Esophagus (tissue), 2 donors: ENCODE data around the gene MTFR1L. TPM values are rescaled to one million over a fixed set of nuclear protein-coding genes. Genes with fewer than 3 reads are reported as not detected.

Experiments
- H3K27ac ChIP-seq, 2 donors: one replicate each; pipeline ENCODE4 v1.5.1; 2013; ENCODE audit warnings: low read depth in 2 of 2, mild to moderate bottlenecking in 2 of 2, inconsistent platforms in 1 of 2, low read length in 1 of 2, moderate library complexity in 1 of 2
- H3K27me3 ChIP-seq, 2 donors: one replicate each; pipeline ENCODE4 v1.6.1; 2013; ENCODE audit warnings: low read length in 2 of 2, control low read depth in 1 of 2, mild to moderate bottlenecking in 1 of 2; ENCODE audit not compliant: insufficient read depth in 2 of 2, control insufficient read depth in 1 of 2
- H3K36me3 ChIP-seq, 2 donors: one replicate each; pipeline ENCODE4 v1.6.1; 2013; ENCODE audit warnings: low read length in 1 of 2; ENCODE audit not compliant: control insufficient read depth in 2 of 2, insufficient read depth in 2 of 2
- H3K4me1 ChIP-seq, 2 donors: one replicate each; pipeline ENCODE4 v1.6.1; 2013; ENCODE audit warnings: low read length in 1 of 2; ENCODE audit not compliant: control insufficient read depth in 2 of 2, insufficient read depth in 2 of 2
- H3K4me3 ChIP-seq, 2 donors: one replicate each; pipeline ENCODE4 v1.5.1; 2013; ENCODE audit warnings: low read length in 2 of 2, mild to moderate bottlenecking in 2 of 2, low read depth in 1 of 2, moderate library complexity in 1 of 2
- H3K9me3 ChIP-seq, 2 donors: one replicate each; pipeline ENCODE4 v1.6.1; 2013; ENCODE audit warnings: mild to moderate bottlenecking in 2 of 2, low read depth in 1 of 2, low read length in 1 of 2, moderate library complexity in 1 of 2; ENCODE audit not compliant: control insufficient read depth in 2 of 2, insufficient read depth in 1 of 2
- WGBS, 2 donors: extraction: QIAGEN DNeasy Blood & Tissue Kit; methylation state at CpG; one replicate each; pipeline ENCODE4 v1.1.7; 2013; 5-methylcytosine and 5-hydroxymethylcytosine counted together
- polyA plus RNA-seq, 2 donors: library from polyadenylated mRNA; stranded (reverse); fragments of 200-250 nt; gene quantifications; one replicate each; pipeline ENCODE4 v1.2.3, GENCODE V29; 2013
- donor health status: healthy with polysubstance abuse.
- donor health status: Bipolar disorder and iron deficiency.

MTFR1L gene
- polyA plus RNA-seq, 2 donors, result 28.4 to 32.0 TPM

DNA sequence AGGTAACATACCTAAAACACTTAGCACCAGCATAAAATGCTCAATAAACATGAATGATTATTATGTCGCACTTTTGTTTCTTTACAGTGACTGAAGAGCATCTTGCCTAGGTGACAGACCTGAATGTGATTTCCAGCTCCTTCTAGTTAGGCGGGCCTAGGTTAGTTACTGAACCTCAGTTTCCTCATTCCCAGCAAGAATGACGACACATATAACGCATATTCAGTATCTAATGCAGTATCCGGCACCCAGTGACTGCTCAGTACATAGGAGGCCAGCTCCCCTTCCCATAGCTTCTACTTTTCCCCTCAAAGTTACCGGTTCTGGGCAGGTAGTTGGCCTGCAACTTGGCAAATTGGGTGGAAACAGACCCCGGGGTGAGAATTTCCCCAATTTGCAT is 38.7 kb downstream of the MTFR1L start:
- Histone ChIP-seq H3K36me3 (peaks cover 0 to 8% of the 10 kb centered on the region in 2 donors), H3K27me3 (no peaks in the 10 kb centered on the region), H3K4me3 (peak overlapping the region; percentile 49 to 55), H3K4me1 (peaks cover 2 to 15% of the 10 kb centered on the region in 2 donors), H3K9me3 (no peaks in the 10 kb centered on the region), H3K27ac (no peak overlapping the region)
- 44 to 48% methylated on average over 7 of the region's 7 CpGs for WGBS, 2 donors

DNA sequence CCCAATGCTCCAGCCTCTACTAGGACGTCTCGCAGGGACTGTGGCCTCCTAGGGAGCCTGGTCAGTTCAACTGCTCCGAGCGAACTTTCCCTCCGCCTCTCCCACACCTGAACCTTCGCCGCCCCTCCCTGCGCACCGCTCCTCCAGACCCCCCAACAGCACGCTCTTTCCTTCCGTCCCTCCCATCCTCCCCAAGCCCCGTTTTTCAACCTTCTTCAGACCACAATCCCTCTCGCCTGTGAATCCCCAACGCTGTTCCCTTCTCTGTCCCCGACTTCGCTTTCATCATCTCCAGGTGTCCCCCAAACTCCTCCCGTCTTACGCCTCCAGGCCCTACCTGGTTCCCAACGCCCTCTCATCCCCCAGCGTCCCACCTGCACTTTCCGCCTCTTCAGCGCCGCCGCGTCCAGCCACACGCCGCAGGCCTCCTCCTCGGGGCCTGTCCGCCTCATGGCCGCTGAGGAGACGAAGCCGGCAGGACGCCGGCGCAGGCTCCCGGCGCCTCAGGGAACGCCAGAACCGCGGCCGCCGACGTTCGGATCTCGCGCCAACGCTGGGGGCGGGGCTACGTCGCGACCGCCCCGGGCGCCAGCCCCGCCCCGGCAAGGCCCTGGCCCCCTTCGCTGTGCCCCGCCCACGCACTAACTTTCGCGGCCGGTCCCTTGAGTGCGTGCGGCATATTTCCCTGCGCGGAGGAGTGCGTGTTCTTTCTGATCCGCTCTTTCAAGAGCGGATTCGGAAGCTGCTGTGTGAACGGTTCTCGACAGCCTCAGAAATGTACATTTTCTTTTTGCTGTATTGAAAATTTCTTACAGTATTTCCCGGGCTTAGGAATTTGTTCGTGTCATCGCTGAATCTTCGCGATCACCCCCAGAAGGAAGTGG is 39.4 kb downstream of the MTFR1L start, which contains the start of gene AUNIP:
AUNIP (minus strand) TSS at position 552 of the 884 bp plus-strand sequence; CDS start at position 452, 100 bp downstream.
- peak within 1 kb of the TSS; percentile 49 to 55 for H3K4me3 ChIP-seq
- WGBS, 2 donors, result 1 to 2% methylated on average over 77 of the region's 77 CpGs
- H3K9me3 ChIP-seq, result no peaks in the 10 kb centered on the region
- H3K27me3 ChIP-seq, result no peaks in the 10 kb centered on the region
- peaks cover 0 to 8% of the 10 kb centered on the region in 2 donors for H3K36me3 ChIP-seq
- H3K4me1 ChIP-seq, result peaks cover 2 to 20% of the 10 kb centered on the region in 2 donors
- peak within 1 kb of the TSS; percentile 82 to 85 for H3K27ac ChIP-seq

DNA sequence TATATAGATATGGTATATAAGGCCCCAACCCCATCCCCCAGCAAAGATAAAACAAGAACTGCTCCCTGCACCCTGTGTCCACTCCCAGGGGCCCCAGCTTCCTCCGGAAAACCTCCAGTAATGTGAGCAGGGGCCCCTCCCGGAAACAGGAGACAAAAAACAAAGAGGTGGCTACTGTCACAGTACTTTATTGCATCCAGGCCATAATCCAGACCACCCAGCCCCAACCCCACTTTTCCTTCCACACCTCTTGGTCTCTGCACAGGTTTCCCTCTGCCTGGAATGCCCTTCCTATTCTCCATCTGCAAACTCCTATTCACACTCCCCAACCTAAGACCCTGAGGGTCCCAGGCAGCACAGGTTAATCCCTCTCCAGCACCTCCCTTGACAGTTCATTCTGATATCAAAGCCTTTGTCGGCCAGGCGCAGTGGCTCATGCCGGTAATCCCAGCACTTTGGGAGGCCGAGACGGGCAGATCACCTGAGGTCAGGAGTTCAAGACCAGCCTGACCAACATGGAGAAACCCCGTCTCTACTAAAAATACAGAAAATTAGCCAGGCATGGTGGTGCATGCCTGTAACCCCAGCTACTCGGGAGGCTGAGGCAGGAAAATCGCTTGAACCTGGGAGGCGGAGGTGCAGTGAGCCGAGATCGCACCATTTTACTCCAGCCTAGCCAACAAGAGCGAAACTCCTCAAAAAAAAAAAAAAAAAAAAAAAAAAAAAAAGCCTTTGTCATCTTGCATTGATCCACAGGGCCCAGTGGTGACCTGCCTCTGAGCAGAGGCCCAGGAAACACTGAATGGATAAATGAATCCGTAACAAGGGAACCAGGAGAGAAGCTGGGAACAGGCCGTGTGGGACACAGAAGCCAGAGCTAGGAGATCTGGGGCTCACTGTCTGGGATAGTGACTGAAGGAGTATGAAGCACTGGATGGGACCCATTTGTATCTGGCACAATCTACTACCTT is 41.8 kb downstream of the MTFR1L start:
- H3K4me3 ChIP-seq, result no peak overlapping the region
- H3K4me1 ChIP-seq, result peaks cover 2 to 20% of the 10 kb centered on the region in 2 donors
- H3K27me3 ChIP-seq, result no peaks in the 10 kb centered on the region
- WGBS, 2 donors, result 73 to 85% methylated on average over 16 of the region's 16 CpGs
- H3K9me3 ChIP-seq, result no peaks in the 10 kb centered on the region
- peaks cover 0 to 8% of the 10 kb centered on the region in 2 donors for H3K36me3 ChIP-seq
- no peak overlapping the region for H3K27ac ChIP-seq

DNA sequence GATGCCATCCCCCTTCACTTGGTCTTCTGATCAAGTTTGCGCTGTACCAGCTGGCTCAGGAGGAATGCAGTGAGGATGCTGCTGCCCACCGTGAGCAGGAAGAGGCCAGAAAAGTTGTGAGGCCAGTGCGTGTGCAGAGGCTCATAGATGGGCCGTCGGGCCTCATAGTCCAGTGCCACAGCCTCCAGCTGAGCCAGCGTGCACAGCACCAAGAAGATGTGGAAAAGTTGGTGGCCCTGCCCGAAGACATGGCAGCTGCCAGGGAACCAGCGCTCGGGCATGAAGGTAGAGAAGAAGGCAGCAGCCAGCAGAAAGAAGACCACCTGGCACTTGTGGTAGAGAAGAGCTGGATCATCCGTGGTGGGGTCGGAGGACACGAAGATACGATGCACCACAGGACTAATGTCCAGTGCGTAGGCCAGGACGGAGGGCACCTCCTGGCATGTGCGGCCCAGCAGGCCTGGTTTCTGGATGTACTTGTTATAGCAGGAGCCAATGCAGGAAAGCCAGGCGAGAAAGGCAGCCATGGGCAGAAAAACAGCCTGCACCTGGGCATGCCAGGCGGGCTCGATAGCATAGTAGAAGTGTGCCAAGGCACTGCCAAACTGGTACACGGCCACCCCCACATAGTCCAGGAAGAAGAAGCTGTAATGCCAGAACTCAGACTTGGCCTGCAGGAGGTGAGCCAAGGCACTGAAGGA is 43.2 kb downstream of the MTFR1L start:
- Histone ChIP-seq H3K9me3 (no peaks in the 10 kb centered on the region), H3K27me3 (no peaks in the 10 kb centered on the region), H3K27ac (peak overlapping the region in 1 of 2 donors; percentile 45), H3K36me3 (peaks cover 0 to 8% of the 10 kb centered on the region in 2 donors), H3K4me3 (no peak overlapping the region), H3K4me1 (peaks cover 2 to 26% of the 10 kb centered on the region in 2 donors)
- WGBS, 2 donors, result 73 to 79% methylated on average over 20 of the region's 20 CpGs

DNA sequence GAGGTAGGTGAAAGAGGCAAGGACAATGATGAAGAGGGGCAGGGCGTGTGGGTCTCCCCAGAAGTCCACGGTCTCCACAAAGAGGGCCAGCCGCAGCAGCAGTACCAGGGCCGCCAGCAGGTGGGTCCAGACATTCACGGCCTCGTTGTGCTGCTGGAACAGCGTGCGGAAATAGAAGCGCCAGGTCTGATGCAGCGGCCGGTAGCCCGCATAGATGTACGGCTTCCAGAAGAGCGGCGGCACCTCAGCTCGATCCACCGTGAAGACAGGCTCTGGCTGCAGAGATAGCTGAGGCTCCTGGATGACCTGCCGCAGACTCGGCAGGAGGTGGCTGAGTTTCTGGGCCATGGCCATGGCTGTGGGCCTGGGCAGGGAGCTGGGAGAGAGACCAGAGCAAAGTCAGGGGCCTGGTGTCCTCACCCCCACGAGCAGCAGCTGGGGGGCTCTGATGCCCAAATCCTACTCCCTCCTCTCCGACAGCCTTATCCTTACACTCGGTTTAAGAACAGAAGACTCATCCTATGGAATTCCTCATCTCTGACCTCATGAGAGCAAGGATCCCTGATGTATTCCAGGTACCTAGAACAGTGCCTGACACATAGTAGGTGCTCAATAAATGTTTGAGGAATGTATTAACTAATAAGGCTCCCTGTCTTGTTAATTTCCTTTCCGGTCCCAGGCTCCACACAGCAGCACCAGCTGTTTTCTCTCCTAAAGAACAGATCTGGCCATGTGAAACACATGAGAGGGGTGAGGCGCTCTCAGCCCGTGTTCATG is 43.9 kb downstream of the MTFR1L start:
- no peak overlapping the region for H3K4me3 ChIP-seq
- peak overlapping the region; percentile 45 to 46 for H3K27ac ChIP-seq
- no peaks in the 10 kb centered on the region for H3K27me3 ChIP-seq
- peaks cover 2 to 27% of the 10 kb centered on the region in 2 donors for H3K4me1 ChIP-seq
- H3K36me3 ChIP-seq, result peaks cover 0 to 8% of the 10 kb centered on the region in 2 donors
- 67 to 71% methylated on average over 25 of the region's 25 CpGs for WGBS, 2 donors
- H3K9me3 ChIP-seq, result no peaks in the 10 kb centered on the region

DNA sequence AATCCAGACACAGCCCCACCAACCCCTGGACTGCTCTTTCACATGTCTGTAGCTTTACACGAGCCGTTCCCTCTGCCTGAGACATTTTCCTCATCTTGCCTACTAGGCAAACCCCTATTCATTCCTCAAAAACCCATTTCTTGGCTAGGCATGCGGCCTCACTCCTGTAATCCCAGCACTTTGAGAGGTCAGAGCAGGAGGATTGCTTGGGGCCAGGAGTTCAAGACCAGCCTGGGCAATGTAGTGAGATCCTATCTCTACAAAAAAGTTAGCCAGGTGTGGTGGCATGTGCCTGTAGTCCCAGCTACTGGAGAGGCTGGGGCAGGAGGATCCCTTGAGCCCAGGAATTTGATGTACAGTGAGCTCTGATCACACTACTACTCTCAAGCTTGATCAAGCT is 44.7 kb downstream of the MTFR1L start:
- 91 to 94% methylated on average over 3 of the region's 3 CpGs for WGBS, 2 donors
- Histone ChIP-seq H3K36me3 (peaks cover 0 to 8% of the 10 kb centered on the region in 2 donors), H3K4me3 (no peak overlapping the region), H3K9me3 (no peaks in the 10 kb centered on the region), H3K27me3 (no peaks in the 10 kb centered on the region), H3K27ac (no peak overlapping the region), H3K4me1 (peaks cover 0 to 22% of the 10 kb centered on the region in 2 donors)

DNA sequence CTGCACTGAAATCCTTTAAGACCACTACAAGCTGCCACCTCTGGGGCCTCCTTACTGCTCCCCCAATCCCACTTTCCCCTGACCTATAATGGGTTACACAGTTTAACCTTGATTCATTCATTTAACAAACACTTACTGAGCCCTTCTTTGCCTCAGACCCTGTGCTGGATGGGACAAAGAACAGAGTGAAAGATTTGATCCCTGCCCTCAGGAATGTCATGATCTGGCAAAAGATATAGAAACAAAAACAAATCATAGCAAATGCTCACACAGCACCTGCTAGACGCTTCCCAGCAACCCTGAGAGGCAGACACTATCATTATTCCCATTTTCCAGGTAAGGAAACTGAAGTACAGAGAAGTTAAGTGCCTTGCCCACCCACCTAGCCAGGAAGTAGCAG is 46.5 kb downstream of the MTFR1L start:
- peaks cover 2 to 26% of the 10 kb centered on the region in 2 donors for H3K4me1 ChIP-seq
- H3K27me3 ChIP-seq, result no peaks in the 10 kb centered on the region
- peaks cover 0 to 11% of the 10 kb centered on the region in 2 donors for H3K36me3 ChIP-seq
- H3K9me3 ChIP-seq, result no peaks in the 10 kb centered on the region
- 67 to 75% methylated on average over 1 of the region's 1 CpG for WGBS, 2 donors
- H3K4me3 ChIP-seq, result no peak overlapping the region
- no peak overlapping the region for H3K27ac ChIP-seq

DNA sequence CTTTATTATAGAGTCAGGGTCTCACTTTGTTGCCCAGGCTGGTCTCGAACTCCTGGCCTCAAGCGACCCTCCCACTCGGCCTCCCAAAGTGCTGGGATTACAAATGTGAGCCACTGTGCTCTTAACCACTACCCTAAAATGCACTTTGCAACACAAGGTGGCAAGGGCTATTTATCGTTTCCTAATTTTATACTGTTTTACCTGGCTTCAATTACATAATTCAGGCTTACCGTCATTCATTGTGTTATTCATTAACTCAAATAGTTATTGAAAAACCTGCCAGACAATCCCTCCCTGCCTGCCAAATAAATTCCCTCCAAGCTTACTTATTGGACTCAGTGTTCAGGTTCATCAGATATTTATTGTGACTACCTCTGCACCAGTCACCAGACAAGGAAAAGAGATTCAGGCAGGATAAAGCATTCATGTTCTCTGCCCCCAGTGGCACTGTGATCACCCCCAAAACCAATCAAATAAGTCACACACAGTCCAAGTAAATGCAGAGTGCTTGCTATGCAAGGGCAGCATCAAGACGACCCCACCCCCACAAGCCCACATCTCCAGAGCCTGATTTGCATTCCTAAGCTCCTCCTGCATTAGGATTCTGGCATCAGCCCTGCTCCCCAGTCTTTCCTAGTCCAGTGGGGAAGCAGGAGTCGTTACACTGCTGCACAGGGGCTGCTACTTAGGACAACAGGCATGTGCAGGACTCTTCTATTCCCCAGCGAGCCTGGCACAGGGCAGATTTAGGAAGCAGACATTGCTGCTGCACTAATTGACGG is 47.6 kb downstream of the MTFR1L start:
- Histone ChIP-seq H3K27ac (peak overlapping the region; percentile 32 to 56), H3K4me1 (peaks cover 6 to 31% of the 10 kb centered on the region in 2 donors), H3K27me3 (no peaks in the 10 kb centered on the region), H3K9me3 (no peaks in the 10 kb centered on the region), H3K36me3 (peaks cover 0 to 11% of the 10 kb centered on the region in 2 donors), H3K4me3 (no peak overlapping the region)
- 53 to 57% methylated on average over 9 of the region's 9 CpGs for whole genome bisulfite sequencing, 2 donors
